CD4-positive, alpha-beta T cell treated with Interferon gamma for 1 hour (primary cell): Measurements from ENCODE around the gene GNPTG.
"Not testable (repeated sequence)": the region's sequence is repeated elsewhere in the genome, so short reads cannot be mapped to it uniquely, and the experiment has no call there.

ENCODE experiments used
- DNase-seq: peaks from one replicate; pipeline ENCODE4 v3.0.0-alpha.2; 2020

The GNPTG gene

DNA sequence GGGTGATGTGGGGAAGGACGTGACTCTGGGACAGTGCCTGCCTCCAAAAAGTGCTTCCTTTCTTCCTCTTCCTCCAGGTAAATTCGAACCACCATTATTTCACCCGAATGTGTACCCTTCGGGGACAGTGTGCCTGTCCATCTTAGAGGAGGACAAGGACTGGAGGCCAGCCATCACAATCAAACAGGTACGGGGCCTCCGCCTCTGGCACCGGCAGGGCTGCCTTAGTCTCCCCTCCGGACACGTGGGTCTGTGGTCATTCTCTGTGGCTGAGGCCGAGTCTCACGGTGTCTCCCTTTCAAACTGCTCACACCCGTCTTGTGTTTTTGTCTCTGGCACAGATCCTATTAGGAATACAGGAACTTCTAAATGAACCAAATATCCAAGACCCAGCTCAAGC is 31.6 kb upstream of the GNPTG start:
- DNase-seq: no peak

DNA sequence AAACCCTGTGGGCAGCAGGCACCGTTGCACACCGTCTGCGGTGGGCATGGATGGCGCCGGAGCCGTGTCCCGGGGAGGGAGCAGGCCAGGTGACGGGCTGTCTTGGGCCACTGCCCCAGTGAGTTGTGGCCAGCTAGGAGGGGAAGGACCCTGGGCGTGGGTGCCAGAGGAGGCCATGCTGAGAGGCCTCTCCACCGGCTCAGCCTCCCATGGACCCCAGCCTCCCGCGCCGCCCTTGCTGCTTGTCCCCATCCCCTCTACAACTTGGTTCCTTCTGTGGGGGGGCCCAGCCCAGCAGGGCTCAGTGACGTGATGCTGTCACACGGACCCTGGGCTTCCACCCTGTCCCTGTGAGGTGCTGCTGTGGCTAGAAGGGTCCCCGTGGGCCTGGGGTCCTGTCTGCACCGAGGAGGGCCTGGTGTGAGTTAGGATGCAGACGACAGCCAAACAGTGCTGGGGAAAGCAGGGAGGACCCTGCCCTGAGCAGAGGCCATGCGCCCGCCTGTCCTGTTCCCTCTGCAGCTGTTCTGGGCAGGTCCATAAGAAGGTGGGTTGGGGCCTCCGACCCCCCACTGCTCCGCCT is 31.0 kb upstream of the GNPTG start:
- DNase-seq: no peak

DNA sequence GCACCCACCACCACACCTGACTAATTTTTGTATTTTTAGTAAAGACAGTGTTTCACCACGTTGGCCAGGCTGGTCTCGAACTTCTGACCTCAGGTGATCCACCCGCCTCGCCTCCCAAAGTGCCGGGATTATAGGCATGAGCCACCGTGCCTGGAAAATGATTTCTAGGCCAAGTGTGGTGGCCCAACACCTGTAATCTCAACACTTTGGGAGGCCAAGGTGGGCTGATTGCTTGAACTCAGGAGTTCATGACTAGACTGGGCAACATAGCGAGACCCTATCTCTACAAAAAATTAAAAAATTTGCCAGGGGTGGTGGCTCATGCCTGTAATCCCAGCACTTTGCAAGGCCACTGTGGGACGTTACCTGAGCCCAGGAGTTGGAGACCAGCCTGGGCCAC is 29.3 kb upstream of the GNPTG start:
- no peak for DNase-seq

DNA sequence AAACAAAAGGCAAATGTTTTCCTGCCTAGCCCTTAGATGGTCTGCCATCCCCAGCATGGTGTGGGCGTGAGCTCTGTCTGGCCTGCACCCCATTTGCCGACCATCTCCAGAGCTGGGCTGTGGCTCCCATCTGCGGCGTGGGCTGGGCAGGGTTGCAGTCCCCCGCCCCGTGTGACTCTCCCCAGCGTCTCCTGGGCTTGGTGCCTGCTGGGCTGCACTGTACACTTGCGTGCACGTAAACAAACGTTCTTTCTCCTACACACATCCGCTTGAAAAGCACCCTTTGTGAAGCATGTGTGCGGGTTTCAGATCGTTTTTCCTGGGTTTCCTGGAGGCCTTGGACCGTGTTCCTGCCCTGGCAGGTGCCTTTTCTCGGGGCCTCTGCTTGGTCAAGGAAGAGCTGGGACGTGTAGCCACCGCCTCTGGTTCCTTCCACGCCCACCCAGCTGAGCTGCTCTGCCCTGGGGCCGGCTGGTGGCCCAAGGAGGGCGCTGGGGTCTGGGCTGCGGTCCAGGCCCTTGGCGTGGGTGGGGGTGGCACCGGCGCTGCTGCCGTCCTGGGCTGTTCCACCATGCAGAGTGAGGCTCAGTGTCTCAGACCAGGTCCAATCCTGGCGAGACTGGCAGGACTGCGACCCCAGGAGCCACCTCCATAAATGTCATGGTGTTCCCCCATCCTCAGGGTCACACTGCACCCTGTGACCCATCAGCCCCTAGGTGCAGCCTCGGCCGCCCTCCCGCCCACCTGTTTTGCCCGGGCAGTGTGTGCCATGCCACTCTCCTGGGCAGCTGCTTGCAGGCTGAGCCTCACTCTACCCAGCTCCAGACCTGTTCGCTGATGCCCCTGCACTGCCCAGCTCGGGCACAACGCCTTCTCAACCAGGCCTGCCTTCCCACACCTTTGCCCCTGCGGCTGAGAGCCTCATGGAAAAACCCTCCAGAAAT is 28.2 kb upstream of the GNPTG start:
- no peak for DNase-seq

DNA sequence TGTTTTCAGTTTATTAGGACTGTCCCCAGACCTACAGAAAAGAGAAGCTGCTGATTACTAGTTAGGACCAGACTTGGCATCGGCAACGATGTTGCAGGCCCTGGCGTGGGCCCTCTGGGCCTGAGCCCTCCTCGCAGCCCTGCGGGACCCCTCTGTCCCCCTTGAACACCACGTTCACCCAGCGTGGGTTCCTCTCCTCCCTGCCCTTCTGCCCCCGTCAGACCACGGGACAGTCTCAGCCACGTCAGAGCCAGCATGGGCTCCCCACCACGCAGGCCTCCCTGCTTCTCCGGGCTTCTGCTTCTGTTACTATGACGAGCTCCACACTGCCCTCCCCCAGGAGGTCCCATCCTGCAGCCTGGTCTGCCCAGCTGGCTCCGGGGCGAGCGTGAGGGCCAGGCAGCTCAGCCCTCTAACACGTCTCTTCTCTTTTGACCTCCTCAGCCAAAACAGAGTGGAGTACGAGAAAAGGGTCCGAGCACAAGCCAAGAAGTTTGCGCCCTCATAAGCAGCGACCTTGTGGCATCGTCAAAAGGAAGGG is 27.4 kb upstream of the GNPTG start:
- no peak for DNase-seq

DNA sequence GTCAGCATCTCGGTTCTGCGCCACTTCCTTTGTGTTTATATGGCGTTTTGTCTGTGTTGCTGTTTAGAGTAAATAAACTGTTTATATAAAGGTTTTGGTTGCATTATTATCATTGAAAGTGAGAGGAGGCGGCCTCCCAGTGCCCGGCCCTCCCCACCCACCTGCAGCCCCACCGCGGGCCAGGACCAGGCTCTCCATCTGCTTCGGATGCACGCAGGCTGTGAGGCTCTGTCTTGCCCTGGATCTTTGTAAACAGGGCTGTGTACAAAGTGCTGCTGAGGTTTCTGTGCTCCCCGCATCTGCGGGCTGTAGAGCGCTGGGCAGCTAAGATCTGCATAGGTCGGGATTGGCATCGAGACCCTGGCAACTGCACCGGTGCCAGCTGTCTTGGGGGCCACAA is 26.5 kb upstream of the GNPTG start:
- DNase-seq: no peak

DNA sequence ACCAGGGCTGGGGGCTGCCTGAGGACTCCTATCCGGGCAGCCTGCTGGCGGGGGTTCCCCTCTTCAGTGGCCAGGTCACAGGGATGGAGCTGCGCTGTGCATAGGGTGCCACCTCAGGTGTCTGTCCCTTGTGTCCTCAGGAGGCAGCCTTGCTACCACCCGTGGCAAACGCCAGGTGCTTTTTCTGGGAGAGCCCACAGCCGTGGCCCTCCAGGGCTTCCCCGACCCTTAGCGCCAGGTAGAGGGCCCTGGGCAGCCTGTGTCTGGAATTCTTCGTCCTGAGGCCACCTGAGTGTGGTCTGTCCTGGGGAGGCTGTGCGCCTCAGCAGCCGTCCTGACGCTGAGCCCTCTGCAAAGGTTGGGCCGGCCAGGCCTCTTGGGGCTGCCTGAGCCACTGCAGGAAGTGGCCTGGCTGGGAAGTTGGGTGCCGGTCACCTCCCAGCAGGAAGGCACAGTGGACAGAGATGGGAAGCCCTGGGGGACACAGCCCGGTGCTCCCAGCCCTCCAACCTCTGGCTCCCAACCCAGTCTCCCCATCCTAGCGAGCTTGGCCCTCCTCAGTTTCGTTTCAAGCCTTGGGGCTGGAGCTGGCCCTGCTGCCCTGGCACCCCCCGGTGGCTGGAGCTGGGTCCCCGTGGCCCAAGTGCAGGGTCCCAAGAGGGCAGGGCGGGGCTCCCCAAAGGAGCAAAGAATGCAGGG is 25.9 kb upstream of the GNPTG start:
- DNase-seq: no peak

DNA sequence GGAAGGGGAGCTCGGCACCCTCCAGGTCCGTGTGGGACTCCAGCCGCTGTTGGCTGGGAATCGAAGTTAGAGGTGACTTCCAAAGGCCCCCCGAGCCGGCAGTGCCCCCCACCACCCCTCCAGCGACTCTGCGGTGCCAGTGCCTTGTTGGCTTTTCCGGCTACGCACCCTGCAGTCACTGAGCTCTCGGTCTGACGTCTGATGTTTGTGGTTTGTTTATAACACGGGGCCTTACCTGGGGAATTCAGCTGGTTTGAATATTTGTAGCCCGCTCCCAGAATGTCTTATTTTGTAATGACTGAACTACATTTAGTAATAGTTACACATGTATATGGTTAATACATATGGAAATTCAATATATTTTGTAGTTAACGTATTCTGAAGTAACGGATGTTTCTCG is 25.3 kb upstream of the GNPTG start:
- DNase-seq: no peak

DNA sequence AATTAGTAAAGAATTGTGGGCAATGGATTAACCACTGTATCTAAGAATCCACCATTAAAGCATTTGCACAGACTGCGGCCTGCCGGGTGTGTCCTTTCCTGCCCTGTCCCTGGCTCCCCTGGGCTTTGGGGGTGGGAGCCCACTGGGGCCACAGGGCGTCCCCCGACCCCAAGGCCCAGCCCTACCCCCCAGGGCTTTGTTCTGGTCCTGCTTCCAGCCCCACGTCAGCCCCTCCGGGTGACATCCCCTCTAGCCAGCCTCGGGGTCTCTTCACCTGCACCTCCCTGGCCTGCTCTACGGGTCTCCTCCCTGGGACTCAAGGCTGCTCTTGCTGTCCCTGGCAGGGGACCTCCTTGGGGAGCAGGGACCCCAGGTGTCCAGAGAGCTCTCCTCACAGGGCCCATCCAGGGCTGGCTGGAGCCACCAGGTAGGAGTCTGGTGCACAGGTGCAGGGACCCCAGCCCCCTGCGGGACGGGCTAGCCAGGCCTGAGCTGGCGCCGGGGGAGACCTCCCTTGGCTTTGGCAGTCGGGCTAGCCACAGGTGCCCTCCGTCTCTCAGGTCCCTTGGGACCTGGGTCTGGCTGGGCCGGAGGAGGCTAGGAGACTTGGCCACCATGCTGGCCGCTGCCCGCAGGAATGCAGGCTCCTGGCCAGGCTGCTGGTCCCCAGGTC is 24.6 kb upstream of the GNPTG start:
- no peak for DNase-seq

DNA sequence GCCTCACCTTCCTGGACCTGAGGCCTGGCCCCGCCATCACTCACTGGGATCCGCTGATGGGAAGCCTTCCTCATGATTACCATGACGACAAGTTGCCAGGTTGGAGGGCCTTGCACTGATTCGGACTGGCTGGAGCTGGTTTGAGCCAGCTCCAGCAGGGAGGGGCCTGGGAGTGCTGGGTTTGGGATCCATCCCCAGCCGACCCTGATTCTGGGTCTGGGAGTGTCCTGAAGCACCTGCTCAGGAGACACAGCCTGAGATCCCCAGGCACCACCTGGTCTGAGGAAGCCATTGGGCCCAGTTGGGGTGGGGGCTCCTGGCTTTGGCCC is 24.1 kb upstream of the GNPTG start:
- no peak for DNase-seq

DNA sequence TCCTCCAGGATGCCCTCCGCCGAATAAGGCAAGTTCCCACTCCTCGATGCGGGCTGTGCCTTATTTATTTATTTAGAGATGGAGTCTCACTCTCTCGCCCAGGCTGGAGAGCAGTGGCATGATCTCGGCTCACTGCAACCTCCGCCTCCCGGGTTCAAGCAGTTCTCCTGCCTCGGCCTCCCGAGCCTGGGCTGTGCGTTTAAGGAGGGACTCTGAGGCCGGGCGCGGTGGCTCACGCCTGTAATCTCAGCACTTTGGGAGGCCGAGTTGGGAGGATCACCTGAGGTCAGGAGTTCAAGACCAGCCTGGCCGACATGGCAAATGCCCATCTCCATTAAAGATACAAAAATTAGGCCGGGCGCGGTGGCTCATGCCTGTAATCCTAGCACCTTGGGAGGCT is 23.6 kb upstream of the GNPTG start:
- DNase-seq: not testable (repeated sequence)

DNA sequence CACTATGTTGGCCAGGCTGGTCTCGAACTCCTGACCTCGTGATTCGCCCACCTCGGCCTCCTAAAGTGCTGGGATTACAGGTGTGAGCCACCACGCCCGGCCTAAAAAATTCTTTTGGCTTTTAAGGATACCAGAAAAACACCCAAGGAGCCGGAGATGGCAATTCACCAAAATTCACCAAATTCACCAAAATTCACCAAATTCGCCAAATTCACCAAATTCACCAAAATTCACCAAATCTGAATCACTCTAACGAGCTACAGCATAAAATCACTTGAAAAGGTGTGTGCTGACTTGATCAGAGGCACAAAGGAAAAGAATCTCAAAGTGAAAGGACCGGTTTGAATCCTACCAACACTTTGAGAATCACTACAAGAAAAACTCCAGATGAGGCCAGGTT is 22.8 kb upstream of the GNPTG start:
- DNase-seq: not testable (repeated sequence)

DNA sequence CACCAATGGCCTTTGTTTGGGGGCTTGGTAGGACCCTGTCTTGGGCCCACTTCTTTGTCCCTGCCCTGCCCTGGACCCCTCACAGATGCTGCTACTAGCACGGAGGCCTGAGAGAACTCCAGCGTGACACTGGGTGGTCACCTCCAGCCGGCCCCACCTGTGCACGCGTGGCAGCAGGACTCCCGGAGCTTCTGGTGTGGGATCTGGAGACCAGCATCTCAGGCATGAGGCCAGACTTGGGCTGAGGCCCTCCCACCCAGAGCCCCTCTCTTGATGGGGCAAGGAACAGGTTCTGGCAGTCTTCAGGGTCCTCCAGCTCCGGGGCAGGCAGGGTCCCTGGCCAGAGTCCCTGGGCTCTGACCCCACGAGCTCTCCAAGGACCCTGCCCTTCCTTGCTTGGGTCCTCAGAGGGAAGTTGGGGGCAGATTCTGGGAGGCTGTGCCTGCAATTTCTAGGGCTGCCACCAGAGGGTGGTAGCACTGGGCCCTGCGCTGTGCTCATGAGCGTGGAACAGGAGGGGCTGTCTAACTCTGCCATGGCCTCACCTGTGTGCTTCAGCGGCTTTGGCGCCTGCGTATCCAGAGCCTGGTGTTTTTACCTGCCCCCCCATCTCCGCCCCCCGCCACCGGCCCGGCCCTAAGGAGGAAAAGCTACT is 21.3 kb upstream of the GNPTG start:
- DNase-seq: no peak

DNA sequence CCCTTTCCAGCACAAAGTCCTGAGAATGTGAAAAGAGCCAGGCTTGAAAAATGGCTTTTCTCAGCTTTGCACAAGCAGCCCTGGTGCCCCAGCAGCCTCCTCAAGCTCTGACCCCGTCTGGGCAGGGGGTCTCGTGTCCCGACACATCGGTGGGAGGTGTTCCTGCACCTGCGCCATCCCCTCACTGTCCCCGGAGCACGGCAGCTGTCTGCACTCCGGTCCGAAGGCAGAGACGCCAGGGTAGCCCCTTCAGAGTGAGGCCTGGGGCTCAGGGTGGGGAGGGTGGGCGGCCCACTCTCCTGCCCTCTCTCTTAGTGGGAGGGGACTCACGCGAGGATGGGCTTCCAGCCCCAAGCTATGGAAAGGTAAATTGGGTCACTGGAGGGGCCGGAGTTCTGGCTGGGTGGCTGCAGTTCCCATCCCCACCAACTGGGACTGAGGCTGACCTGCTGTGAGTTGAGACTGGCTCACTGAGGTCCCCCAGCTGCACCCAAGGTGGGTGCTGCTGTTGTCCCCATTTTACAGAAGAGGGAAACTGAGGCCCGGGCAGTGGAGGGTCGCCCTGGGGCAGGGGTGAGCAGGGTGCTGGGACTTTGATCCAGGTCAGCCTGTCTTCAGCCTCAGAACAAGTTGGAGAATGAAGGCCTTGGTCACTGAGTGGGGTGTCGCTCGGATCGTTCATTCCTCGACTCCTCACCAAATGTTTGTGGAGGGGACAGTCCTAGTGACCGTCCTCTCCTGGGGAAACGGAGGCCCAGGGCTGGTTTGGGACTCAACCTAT is 20.6 kb upstream of the GNPTG start:
- DNase-seq: no peak

DNA sequence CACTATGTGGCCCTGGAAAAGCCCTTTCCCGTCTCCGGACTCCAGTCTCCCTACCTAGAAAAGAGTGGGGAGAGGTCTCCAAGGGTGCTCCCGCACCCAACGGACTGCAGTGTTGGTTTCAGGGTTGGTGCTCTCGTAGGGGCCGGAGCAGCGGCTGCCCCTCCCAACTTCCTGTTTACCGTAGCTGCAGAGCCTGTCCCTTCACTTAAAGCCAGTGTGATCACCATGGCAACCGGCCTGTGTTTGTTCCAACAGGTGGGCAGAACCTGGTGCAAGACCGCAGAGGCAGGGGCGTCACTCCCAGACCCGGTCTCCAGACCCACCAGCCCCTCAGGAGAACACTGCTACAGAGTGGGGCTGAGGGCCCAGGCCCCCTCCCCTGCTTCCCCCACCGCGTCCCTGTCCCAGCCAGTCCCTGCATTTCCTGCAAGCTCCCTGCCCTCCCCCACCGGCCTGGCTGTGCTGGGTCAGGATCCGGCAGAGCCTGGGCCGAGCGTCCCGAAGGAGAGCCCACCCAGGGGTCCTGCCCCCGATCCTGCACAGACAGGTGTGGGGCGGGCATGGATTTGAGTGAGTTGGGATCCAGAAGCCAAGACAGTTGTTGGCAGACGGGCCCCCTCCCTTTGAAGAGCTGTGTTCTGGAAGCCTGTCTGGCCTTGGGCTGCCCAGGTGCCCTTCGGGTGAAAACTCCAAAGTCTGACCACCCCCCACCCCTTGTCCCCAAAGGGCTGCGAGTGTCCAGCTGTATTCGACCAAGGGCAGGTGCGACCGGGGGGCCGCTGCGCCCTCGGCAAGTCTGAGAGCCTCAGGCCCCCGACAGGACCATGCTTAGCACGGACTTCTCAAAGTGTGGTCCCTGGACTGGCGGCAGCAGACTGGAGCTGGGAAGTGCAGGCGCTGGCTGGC is 19.8 kb upstream of the GNPTG start:
- peak; percentile 91 for DNase-seq

DNA sequence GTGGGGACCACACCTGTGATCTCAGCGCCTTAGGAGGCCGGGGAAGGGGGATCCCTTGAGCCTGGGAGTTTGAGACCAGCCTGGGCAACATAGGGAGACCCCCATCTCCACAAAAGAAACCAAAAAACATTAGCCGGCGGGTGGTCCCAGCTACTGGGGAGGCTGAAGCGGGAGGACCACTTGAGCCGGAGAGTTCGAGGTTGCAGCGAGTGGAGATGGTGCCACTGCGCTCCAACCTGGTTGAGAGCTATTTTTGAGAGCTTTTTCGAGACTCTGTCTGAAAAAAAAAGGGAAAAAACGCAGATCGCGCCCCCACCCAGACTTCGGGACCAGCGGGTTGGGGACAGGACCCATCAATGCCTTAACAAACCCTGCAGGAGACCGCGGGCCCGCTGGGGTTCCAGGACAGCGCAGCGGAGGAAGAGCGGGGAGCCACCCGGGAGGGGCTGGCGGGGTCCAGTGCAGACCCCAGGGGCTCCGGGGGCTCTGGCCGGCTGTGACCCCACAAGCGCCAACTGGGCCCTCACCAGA is 19.0 kb upstream of the GNPTG start:
- DNase-seq: no peak

DNA sequence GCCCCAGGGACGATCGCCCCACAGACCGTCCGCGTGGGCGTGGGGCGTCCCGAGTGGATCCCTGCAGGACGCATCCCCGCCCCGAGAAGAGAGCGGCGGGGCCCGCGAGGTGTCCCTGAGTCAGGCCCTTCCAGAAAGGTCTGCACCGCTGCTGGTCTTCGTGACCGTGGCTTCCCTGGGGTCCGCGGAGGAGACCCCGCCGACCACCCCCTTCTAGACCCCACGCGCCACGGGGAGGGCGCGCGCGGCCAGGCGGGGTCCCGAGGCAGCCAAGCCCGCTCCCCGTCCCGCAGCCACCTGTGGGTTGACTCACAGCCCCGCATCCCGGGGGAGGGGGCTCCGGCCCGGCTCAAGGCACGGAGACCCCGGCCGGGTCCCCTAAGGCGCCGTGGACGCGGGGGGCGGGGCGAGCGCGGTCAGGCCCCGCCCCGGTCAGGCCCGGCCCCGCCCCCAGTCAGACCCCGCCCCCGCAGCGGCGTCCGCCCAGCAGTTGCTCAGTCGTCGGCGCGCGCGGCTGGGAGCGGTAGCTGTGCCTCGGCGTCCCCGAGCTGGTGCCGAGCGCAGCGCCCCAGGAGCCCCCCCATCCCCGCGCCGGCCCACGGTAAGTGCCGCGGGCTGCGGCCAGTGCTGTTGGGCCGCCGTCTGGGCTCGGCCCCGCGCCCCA is 18.4 kb upstream of the GNPTG start, which contains the start of gene BAIAP3:
Gene BAIAP3, plus strand, starts transcription at position 497 of the 664 bp plus-strand sequence. CDS start 4,905 bp downstream, outside the sequence.
- peak; percentile 45 for DNase-seq

DNA sequence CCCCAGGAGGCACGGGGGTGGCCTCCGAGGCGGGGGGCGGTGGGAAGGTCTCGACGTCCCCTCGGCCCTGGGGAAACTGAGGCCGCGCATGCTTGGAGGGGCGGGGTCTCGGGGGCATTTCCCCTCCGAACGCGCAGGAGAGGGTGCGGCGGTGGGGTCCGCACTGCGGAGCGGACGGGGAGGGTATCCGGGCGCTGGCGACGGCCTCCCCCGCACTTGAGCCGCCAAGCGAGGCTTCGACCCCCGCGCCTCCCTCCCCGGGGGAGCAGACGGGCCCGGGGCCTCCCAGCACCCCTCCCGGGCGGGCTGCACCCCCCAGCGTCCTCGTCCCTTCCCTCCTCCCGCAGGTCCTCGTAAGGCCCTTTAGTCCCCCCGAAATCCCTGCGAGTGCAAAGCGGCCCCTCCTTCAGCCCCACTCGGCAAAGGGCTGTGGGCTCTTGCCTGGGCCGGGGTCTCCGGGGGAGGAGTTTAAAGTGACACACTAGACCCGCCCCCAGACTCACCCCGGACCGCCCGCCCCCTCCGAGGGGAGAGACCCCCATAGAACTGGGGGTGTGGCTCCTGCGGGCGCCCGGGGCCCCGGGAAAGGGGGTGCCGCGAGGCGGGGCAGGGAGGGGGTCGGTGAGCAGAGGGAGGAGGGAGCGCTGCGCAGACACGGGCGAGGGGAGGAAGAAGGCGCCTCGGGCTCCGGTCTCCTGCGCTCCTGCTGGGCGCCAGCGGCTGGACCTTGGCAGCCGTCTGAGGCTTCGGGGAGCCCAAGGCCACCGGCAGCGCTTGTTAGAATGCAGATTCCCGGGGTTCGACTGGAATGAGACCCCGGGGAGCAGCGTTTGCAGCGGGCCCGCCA is 17.7 kb upstream of the GNPTG start:
- no peak for DNase-seq

DNA sequence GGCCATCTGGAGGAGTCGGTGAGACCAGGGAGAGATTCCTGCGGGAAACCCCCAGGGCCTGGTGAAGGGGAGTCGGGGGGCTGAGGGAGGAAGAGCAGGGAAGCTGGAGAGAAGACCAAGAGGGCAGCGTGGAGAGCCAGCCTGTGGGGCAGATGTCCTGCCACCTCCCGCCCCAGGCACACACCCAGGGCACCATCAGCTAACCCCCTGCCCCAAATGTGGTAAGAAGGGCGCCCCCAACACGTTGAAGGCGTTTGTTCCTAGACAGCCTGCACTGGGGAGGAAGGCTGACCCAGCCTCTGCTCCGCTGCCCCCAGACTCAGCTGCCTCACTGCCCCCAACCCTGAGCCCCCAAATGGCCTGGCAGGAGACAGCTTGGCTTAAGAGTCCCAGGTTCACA is 17.0 kb upstream of the GNPTG start:
- no peak for DNase-seq
